H9 (cell line): ENCODE results near the gene SEMA5A. TPM values are rescaled to one million over a fixed set of nuclear protein-coding genes. Genes with fewer than 3 reads are reported as not detected.

Experiments used
- DNase-seq: peaks from one replicate; pipeline ENCODE4 v3.0.0-alpha.2; 2017
- H2AFZ ChIP-seq: one replicate; pipeline ENCODE4 v1.6.1; 2013; ENCODE audit warnings: mild to moderate bottlenecking, low read length, control low read depth, moderate library complexity
- H2AK5ac ChIP-seq: 2 replicates; pipeline ENCODE4 v1.6.1; 2013; ENCODE audit warnings: low read length, control low read depth, mixed read lengths; ENCODE audit not compliant: insufficient read length
- H2BK120ac ChIP-seq: one replicate; pipeline ENCODE4 v1.6.1; 2013; ENCODE audit warnings: low read depth, mild to moderate bottlenecking, low read length, control low read depth, inconsistent platforms; ENCODE audit not compliant: poor library complexity, severe bottlenecking
- H2BK12ac ChIP-seq: 2 replicates; pipeline ENCODE4 v1.6.1; 2013; ENCODE audit warnings: low read length, control low read depth, mixed read lengths, low read depth; ENCODE audit not compliant: insufficient read length
- H2BK15ac ChIP-seq: 2 replicates; pipeline ENCODE4 v1.6.1; 2013; ENCODE audit warnings: low read depth, low read length, control low read depth
- H2BK20ac ChIP-seq: one replicate; pipeline ENCODE4 v1.6.1; 2013; ENCODE audit warnings: low read depth, mild to moderate bottlenecking, low read length, control low read depth, inconsistent platforms; ENCODE audit not compliant: poor library complexity, severe bottlenecking
- H2BK5ac ChIP-seq: 2 replicates; pipeline ENCODE4 v1.6.1; 2013; ENCODE audit warnings: low read length, control low read depth, mixed read lengths; ENCODE audit not compliant: insufficient read length
- H3K14ac ChIP-seq: 2 replicates; pipeline ENCODE4 v1.6.1; 2013; ENCODE audit warnings: low read length, control low read depth; ENCODE audit not compliant: insufficient read depth
- H3K18ac ChIP-seq: 2 replicates; pipeline ENCODE4 v1.6.1; 2013; ENCODE audit warnings: low read depth, mild to moderate bottlenecking, mixed read lengths, low read length, control low read depth; ENCODE audit not compliant: insufficient read length
- H3K23ac ChIP-seq: 2 replicates; pipeline ENCODE4 v1.6.1; 2013; ENCODE audit warnings: low read length, control low read depth, mixed read lengths, low read depth; ENCODE audit not compliant: insufficient read length
- H3K23me2 ChIP-seq: 2 replicates; pipeline ENCODE4 v1.6.1; 2013; ENCODE audit warnings: low read depth, mild to moderate bottlenecking, mixed read lengths, low read length, control low read depth; ENCODE audit not compliant: insufficient read length, poor library complexity, severe bottlenecking
- H3K27ac ChIP-seq: 2 replicates; pipeline ENCODE4 v1.5.1; 2013; ENCODE audit warnings: low read length, control low read depth, mixed read lengths, low read depth; ENCODE audit not compliant: insufficient read length
- H3K27me3 ChIP-seq: 2 replicates; pipeline ENCODE4 v1.6.1; 2013; ENCODE audit warnings: low read length, control low read depth, inconsistent platforms; ENCODE audit not compliant: insufficient read depth
- H3K4ac ChIP-seq: 2 replicates; pipeline ENCODE4 v1.6.1; 2013; ENCODE audit warnings: low read depth, mild to moderate bottlenecking, control low read depth, inconsistent platforms, low read length, moderate library complexity
- H3K4me1 ChIP-seq: 2 replicates; pipeline ENCODE4 v1.6.1; 2013; ENCODE audit warnings: low read length, control low read depth, inconsistent platforms; ENCODE audit not compliant: insufficient read depth
- H3K4me2 ChIP-seq: 2 replicates; pipeline ENCODE4 v1.6.1; 2013; ENCODE audit warnings: low read length, control low read depth, mixed read lengths; ENCODE audit not compliant: insufficient read length, insufficient read depth
- H3K56ac ChIP-seq: 2 replicates; pipeline ENCODE4 v1.6.1; 2013; ENCODE audit warnings: low read depth, mild to moderate bottlenecking, mixed read lengths, low read length, control low read depth; ENCODE audit not compliant: insufficient read length
- H3K79me1 ChIP-seq: 2 replicates; pipeline ENCODE4 v1.6.1; 2013; ENCODE audit warnings: low read depth, mild to moderate bottlenecking, moderate library complexity, low read length, control low read depth, inconsistent platforms; ENCODE audit not compliant: insufficient read depth, poor library complexity, severe bottlenecking
- H3K79me2 ChIP-seq: 2 replicates; pipeline ENCODE4 v1.6.1; 2013; ENCODE audit warnings: low read length, control low read depth, inconsistent platforms; ENCODE audit not compliant: insufficient read depth
- H3K9ac ChIP-seq: 2 replicates; pipeline ENCODE4 v1.6.1; 2013; ENCODE audit warnings: low read length, control low read depth, mixed read lengths; ENCODE audit not compliant: insufficient read length; ENCODE audit errors: extremely low read depth
- H3K9me3 ChIP-seq: one replicate; pipeline ENCODE4 v1.6.1; 2013; ENCODE audit warnings: low read depth, low read length, inconsistent platforms; ENCODE audit not compliant: control insufficient read depth
- H3T11ph ChIP-seq: one replicate; pipeline ENCODE4 v1.6.1; 2013; ENCODE audit warnings: mild to moderate bottlenecking, low read length, control low read depth, inconsistent platforms
- H4K20me1 ChIP-seq: one replicate; pipeline ENCODE4 v1.6.1; 2013; ENCODE audit not compliant: control insufficient read depth, insufficient read length, insufficient read depth
- H4K5ac ChIP-seq: 2 replicates; pipeline ENCODE4 v1.6.1; 2013; ENCODE audit warnings: low read depth, mild to moderate bottlenecking, mixed read lengths, low read length, control low read depth; ENCODE audit not compliant: insufficient read length
- H4K8ac ChIP-seq: replicated peaks from 2 replicates; pipeline ENCODE4 v1.6.1; 2013; ENCODE audit warnings: low read length, control low read depth, mixed read lengths, low read depth; ENCODE audit not compliant: insufficient read length
- H4K91ac ChIP-seq: 2 replicates; pipeline ENCODE4 v1.6.1; 2013; ENCODE audit warnings: low read depth, mild to moderate bottlenecking, moderate library complexity, mixed read lengths, low read length, control low read depth; ENCODE audit not compliant: insufficient read length
- H3K27ac Mint-ChIP-seq, 3 experiments: 2 replicates in 2 of 3; 3 replicates in 1 of 3; pipeline ENCODE4 v1.8.0; 2020 to 2021; ENCODE audit warnings: mixed read lengths in 3 of 3, mild to moderate bottlenecking in 1 of 3, moderate library complexity in 1 of 3
- H3K27me3 Mint-ChIP-seq: 2 replicates; pipeline ENCODE4 v1.8.0; 2021; ENCODE audit warnings: low read depth, mild to moderate bottlenecking, moderate library complexity, mixed read lengths
- H3K36me3 Mint-ChIP-seq, 3 experiments: 2 replicates in 2 of 3; 3 replicates in 1 of 3; pipeline ENCODE4 v1.8.0; 2020 to 2021; ENCODE audit warnings: low read depth in 3 of 3, mixed read lengths in 3 of 3; ENCODE audit not compliant: insufficient read depth in 1 of 3
- H3K4me1 Mint-ChIP-seq, 2 experiments: 2 replicates each; pipeline ENCODE4 v1.8.0; 2020; ENCODE audit warnings: mixed read lengths in 2 of 2
- H3K4me3 Mint-ChIP-seq, 2 experiments: 2 replicates in 1 of 2; 3 replicates in 1 of 2; pipeline ENCODE4 v1.8.0; 2020 to 2021; ENCODE audit warnings: mild to moderate bottlenecking in 2 of 2, mixed read lengths in 2 of 2, moderate library complexity in 1 of 2
- H3K9me3 Mint-ChIP-seq, 2 experiments: 2 replicates in 1 of 2; 3 replicates in 1 of 2; pipeline ENCODE4 v1.8.0; 2020; ENCODE audit warnings: mild to moderate bottlenecking in 2 of 2, mixed read lengths in 2 of 2, moderate library complexity in 1 of 2
- CTCF ChIP-seq: fragments of 200-600 bp; sonication (generic); conservative IDR thresholded peaks from 3 replicates; pipeline ENCODE4 v1.8.0; 2021; ENCODE audit warnings: antibody characterized with exemption, mild to moderate bottlenecking
- WGBS: extraction: QIAGEN DNeasy Blood & Tissue Kit; methylation state at CpG from one replicate; pipeline ENCODE4 v1.1.7; 2013; ENCODE audit warnings: missing lambda C conversion rate, low lambda C conversion rate, mixed read lengths; ENCODE audit not compliant: insufficient read length; ENCODE audit errors: extremely low coverage; 5-methylcytosine and 5-hydroxymethylcytosine counted together
- total RNA-seq: library from RNA; stranded (reverse); gene quantifications from 2 replicates; pipeline ENCODE4 v1.2.1, GENCODE V29; 2021

SEMA5A gene
- total RNA-seq, 1 experiment from 2014 or later, result 4.3 TPM

GRCh38 chr5:9192266-9192665 is 353.6 kb downstream of the SEMA5A start:
- Histone ChIP-seq H3K79me1 (no peaks in the 10 kb centered on the region), H4K5ac (no peak overlapping the region), H4K91ac (no peak overlapping the region), H3K9me3 (no peaks in the 10 kb centered on the region), H2AK5ac (no peak overlapping the region), H3K18ac (no peak overlapping the region), H3K79me2 (no peaks in the 10 kb centered on the region), H3K14ac (no peak overlapping the region), H3K27ac (no peak overlapping the region), H4K20me1 (no peaks in the 10 kb centered on the region), H2AFZ (no peak overlapping the region), H3K4ac (no peak overlapping the region), H2BK15ac (no peak overlapping the region), H3K27me3 (no peaks in the 10 kb centered on the region), H3K23ac (no peak overlapping the region), H3K9ac (no peak overlapping the region), H2BK12ac (no peak overlapping the region), H3K4me1 (no peaks in the 10 kb centered on the region), H3T11ph (no peak overlapping the region), H2BK20ac (no peak overlapping the region), H4K8ac (no peak overlapping the region), H2BK5ac (no peak overlapping the region), H2BK120ac (no peak overlapping the region), H3K56ac (no peak overlapping the region), H3K23me2 (no peaks in the 10 kb centered on the region), H3K4me2 (no peak overlapping the region)
- DNase-seq, result no peak
- Mint-ChIP-seq H3K27me3 (no peaks in the 10 kb centered on the region; the same call in 1 of the 2 replicates), H3K36me3 (peaks cover 0 to 4% (median 1%) of the 10 kb centered on the region in 3 experiments; a peak in 1 of 7 replicates), H3K27ac (no peak overlapping the region), H3K4me3 (no peak overlapping the region), H3K9me3 (no peaks in the 10 kb centered on the region), H3K4me1 (peaks cover 3 to 8% of the 10 kb centered on the region in 2 experiments)
- no peak for TF ChIP-seq CTCF
- WGBS, result no CpG with 5 or more reads among the region's 2 CpGs
